Stimulated activated naive CD8-positive, alpha-beta T cell treated with anti-CD3 and anti-CD28 coated beads, Interleukin-15, Interleukin-2, amounts not matched to agents 100 U/mL and 50 U/mL, for 24 hours (primary cell): ENCODE measurements around the gene CMYA5.
"Not testable (repeated sequence)": the region's sequence is repeated elsewhere in the genome, so short reads cannot be mapped to it uniquely, and the experiment has no call there.

Source experiments
- ATAC-seq: fragments of 150-1000 bp; cut with Tn5 transposase; one replicate; pipeline ENCODE4 v1.10.0; 2021
- DNase-seq: peaks from one replicate; pipeline ENCODE4 v3.0.0; 2021

The CMYA5 gene

DNA sequence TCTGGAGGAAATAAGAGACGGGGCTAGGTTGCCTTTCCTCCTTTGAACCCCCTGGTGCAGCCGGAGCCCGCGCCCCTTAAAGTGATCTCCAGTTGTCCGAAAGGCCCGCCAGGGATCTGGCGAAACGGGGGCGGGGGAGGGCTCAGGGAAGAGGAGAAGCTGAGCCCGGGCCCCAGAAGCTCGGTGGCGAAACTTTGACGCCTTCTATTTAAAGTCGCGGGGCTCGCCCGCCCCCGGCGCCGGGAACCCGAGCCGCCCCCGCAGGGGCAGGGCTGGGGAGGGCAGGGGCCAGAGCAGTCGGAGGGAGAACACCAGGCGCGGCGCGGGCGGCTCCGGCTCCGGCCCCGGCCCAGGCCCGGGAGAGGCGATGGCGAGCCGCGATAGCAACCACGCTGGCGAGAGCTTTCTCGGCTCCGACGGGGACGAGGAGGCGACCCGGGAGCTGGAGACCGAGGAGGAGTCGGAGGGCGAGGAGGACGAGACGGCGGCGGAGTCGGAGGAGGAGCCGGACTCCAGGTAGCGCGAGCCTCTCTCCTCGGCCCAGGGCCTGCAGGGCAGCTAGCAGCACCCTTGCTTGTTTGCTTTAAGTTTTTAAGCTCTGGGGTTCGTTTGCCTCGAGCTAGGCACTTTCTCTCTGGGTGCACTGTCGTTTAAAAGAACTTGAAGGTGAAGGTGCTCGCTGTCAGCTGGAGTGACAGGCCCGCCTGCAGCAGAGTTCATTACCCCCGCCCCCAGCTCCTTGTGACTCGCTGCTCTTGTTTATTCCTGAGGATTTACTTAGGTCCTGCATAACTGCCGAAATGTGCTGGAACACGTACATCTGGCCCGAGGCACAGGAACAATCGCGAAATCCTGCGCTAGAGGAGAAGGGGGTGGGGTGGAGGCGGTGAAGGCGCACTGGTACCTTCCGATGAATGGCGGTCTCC is at the start of gene CMYA5:
TSS of gene CMYA5 (plus strand) at position 296 of the 926 bp plus-strand sequence. CDS start at position 368, 72 bp downstream.
- ATAC-seq: no peak
- DNase-seq: no peak

GRCh38 chr5:79640571-79641055 is 49.0 kb upstream of the CMYA5 start:
- DNase-seq: no peak
- no peak for ATAC-seq

- DNase-seq (no peak), ATAC-seq (no peak)
These were observed 48.2 kb upstream of the CMYA5 start for GRCh38 chr5:79641414-79641813.

- DNase-seq (no peak), ATAC-seq (no peak)
These were observed 47.4 kb upstream of the CMYA5 start for GRCh38 chr5:79642210-79642609.

DNA sequence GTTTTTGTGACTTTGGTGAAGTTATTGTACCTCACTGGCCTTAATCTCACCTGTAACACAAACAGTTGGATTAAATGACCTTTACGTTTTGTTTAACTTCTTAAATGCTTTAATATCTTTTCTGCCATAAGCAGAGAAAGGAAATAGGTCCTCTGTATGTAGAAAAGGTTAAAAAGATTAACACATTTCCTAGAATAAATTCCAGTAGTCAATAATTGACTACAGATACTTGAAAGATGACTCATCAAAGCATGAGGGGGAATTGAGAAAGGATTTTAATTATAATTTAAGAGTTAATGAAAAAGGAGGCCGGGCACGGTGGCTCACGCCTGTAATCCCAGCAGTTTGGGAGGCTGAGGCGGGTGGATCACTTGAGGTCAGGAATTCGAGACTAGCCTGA is 35.8 kb upstream of the CMYA5 start:
- DNase-seq (no peak), ATAC-seq (no peak)

DNA sequence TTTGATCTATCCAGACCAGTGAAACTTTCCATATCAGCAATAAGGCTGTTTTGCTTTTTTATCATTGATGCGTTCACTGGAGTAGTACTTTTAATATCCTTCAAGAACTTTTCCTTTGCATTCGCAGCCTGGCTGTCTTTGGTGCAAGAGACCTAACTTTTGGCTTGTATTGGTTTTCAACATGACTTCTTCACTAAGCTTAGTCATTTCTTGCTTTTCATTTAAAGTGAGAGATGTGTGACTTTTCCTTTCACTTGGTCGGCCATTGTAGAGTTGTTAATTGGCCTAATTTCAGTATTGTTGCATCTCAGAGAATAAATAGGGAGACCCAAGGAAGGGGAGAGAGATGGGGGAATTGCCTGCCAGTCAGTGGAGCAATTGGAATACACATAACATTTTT is 26.4 kb upstream of the CMYA5 start:
- DNase-seq (no peak), ATAC-seq (no peak)

DNA sequence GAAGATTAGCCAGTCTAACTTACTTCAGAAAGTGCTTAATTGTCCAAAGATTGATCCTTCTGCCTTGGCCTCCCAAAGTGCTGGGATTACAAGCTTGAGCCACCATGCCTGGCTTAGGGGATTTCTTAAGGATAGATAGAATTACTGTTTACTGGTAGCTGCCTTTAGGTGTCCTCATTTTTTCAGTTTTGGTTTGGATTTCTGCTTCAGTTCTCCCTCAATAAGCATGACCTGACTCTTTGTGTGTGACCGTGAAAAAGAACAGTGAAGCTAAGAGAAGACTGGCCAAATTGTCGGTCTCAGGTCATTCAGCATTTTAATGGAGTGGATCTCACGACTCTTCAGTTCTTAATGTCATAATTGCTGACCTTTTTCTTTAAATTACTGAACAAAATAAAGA is 22.9 kb upstream of the CMYA5 start:
- DNase-seq (no peak), ATAC-seq (no peak)

DNA sequence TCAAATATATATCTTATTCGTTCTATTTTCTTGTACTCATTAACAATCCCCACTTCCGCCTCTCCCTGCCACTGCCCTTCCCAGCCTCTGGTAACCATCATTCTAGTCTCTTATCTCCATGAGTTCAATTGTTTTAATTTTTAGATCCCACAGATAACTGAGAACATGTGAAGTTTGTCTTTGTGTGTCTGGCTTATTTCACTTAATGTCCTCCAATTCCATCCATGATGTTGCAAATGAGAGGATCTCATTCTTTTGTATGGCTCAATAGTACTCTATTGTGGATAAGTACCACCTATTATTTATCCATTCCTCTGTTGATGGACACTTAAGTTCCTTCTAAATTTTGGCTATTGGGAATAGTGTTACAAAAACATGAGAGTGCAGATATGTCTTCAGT is 17.2 kb upstream of the CMYA5 start:
- ATAC-seq: no peak
- no peak for DNase-seq

DNA sequence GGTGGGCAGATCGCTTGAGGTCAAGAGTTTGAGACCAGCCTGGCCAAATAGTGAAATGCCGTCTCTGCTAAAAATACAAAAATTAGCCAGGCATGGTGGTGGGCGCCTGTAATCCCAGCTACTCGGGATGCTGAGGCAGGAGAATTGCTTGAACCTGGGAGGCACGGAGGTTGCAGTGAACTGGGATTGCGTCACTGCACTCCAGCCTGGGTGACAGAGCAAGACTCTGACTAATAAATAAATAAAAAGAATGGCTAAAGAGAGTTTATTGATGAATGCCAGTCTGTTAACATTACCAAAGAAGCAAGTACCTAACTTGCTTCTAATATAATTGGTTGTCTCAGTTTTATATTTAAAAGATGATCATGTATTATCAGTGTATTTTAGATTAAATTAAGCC is 13.3 kb upstream of the CMYA5 start:
- DNase-seq, ATAC-seq: not testable (repeated sequence)

DNA sequence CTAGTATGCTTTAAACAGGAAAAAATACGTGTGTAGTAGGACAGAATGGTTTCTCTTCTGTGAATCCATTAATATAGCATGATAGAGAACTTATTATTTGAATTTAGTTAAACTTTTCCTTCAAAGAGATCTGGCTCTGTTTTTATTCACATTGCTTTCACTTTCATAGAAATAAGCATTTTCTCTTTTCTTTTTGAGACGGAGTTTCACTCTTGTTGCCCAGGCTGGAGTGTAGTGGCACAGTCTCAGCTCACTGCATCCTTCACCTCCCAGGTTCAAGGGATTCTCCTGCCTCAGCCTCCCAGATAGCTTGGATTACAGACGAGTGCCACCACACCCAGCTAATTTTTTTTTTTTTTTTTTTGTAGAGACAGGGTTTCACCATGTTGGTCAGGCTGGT is 7.5 kb upstream of the CMYA5 start:
- ATAC-seq, DNase-seq: not testable (repeated sequence)

GRCh38 chr5:79684782-79685181 is 4.9 kb upstream of the CMYA5 start:
- DNase-seq: no peak
- ATAC-seq: no peak

- DNase-seq (no peak), ATAC-seq (no peak)
These were observed 4.0 kb upstream of the CMYA5 start for GRCh38 chr5:79685627-79686026.

- ATAC-seq (no peak), DNase-seq (no peak)
These were observed 2.8 kb upstream of the CMYA5 start for GRCh38 chr5:79686799-79687198.

- ATAC-seq: no peak
- no peak for DNase-seq
These were observed 1.7 kb upstream of the CMYA5 start for GRCh38 chr5:79687889-79688288.

DNA sequence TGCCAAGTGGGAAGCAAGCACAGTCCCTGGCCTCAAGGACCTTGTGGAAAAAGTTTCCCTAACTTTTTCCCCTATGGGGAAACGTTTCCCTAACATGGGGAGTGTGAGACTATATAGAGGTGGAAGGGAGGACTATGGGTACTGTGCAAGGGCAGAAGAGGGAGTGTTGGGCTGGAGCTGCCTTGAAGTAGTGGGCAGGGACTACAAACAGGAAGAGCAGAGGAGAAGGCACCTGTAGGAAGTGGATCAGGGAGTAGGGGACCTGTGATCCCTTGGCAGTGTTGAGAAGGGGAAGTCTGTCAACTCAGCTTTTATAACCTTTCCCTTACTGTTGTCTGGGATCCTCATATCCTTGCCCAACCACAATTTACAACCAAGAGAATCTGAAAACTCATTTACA is 1.4 kb downstream of the CMYA5 start:
- ATAC-seq (no peak), DNase-seq (no peak)

- ATAC-seq (no peak), DNase-seq (no peak)
These were observed 3.0 kb downstream of the CMYA5 start for GRCh38 chr5:79692596-79692995.

GRCh38 chr5:79694183-79694582 is 4.5 kb downstream of the CMYA5 start:
- no peak for ATAC-seq
- DNase-seq: no peak

- DNase-seq (no peak), ATAC-seq (no peak)
These were observed 5.0 kb downstream of the CMYA5 start for GRCh38 chr5:79694652-79695051.

DNA sequence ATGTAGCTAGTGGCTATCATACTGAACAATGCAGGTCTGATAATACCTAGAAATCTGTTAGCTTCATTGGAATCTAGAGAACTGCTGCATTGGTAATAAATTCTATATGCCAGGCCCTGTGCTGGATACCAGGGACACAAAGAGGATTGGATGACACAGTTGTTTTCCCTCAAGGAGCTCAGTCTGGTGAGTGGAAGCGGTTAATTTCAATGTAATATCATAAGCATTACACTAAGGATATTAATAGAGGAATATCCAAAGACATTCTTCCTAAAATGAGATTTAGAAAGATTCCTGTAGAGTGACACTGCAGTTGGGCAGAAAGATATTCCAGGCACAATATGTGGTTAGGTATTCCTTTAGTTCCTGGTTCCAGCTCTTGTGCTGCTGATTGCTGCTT is 5.9 kb downstream of the CMYA5 start:
- ATAC-seq (no peak), DNase-seq (no peak)

DNA sequence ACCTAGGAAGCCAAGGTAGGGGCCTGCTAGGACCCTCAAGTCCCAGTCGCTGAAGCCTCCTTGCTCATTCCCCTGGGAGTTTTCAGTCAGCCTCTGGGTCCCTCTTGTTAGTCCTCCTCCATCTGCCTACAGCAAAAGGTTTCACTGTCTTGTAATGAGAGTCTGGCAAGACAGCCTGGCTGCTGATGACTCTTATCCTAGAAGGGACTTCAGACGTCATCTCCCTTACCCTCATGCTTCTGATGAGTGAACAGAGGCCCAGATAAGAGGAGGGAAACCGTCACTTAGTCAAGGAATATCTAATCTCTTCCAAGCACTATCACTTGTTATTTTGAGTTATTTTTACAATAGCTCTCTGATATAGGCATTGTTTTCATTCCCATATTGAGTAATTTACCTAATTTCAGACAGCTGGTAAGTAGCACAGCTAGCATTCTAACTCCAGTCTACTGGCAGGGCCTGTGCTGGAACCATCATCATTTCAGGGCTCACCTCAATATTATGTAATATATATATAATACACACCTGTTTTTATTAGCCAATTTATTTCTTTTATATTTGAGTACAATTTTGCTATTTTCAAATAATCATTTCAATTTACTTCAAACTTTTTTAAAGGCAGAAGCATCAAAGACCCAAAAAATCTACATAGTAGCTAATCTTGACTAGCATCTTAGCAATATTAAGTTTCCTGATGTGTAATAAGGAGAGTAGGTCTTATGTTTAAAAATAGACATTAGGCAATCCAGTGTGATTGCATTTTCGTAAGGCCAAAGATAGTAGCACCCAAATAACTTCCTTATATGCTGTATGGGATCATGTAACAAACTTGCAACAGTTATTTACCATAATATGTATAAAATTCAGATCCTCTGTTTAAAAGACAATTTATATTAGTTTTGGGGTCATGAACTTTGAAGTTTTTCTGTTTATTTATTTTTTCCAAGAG is 7.9 kb downstream of the CMYA5 start:
- no peak for DNase-seq
- ATAC-seq: no peak

GRCh38 chr5:79699763-79700400 is 10.2 kb downstream of the CMYA5 start:
- DNase-seq (no peak), ATAC-seq (no peak)
